SU-DHL-6 (cell line): ENCODE results near the gene NRXN2.

Experiments
- H2AFZ ChIP-seq: fragments of 200-600 bp; sonication (generic); 2 replicates; pipeline ENCODE4 v1.6.1; 2014; ENCODE audit warnings: low read depth, mild to moderate bottlenecking, moderate library complexity, mixed read lengths, antibody characterized with exemption, low read length; ENCODE audit not compliant: severe bottlenecking
- H3F3A ChIP-seq: fragments of 200-600 bp; shearing (Covaris generic); 2 replicates; pipeline ENCODE4 v1.6.0; 2016; ENCODE audit warnings: antibody characterized with exemption, mild to moderate bottlenecking; ENCODE audit not compliant: insufficient read depth
- H3K27ac ChIP-seq: fragments of 200-600 bp; sonication (generic); 2 replicates; pipeline ENCODE4 v1.5.1; 2016; ENCODE audit warnings: low read depth, mild to moderate bottlenecking, low read length, moderate library complexity, mixed read lengths
- H3K27me3 ChIP-seq: fragments of 200-600 bp; sonication (generic), shearing (Covaris generic); 2 replicates; pipeline ENCODE4 v1.6.0; 2014; ENCODE audit warnings: mild to moderate bottlenecking, low read length
- H3K36me3 ChIP-seq: fragments of 200-600 bp; sonication (generic); 2 replicates; pipeline ENCODE4 v1.6.1; 2014; ENCODE audit warnings: mild to moderate bottlenecking, low read length, mixed read lengths
- H3K4me2 ChIP-seq: fragments of 300-600, 200-600 bp; shearing (Covaris generic), sonication (generic); 2 replicates; pipeline ENCODE4 v1.6.0; 2014; ENCODE audit warnings: low read length, low read depth, mild to moderate bottlenecking; ENCODE audit not compliant: poor library complexity, severe bottlenecking
- H3K4me3 ChIP-seq: fragments of 200-600 bp; sonication (generic); 2 replicates; pipeline ENCODE4 v1.5.1; 2014; ENCODE audit warnings: antibody characterized with exemption, low read length, mild to moderate bottlenecking, mixed read lengths; ENCODE audit not compliant: insufficient read depth, poor library complexity, severe bottlenecking
- H3K79me2 ChIP-seq: fragments of 200-600 bp; sonication (generic); 2 replicates; pipeline ENCODE4 v1.6.1; 2014; ENCODE audit warnings: mild to moderate bottlenecking, low read length, moderate library complexity; ENCODE audit not compliant: insufficient read depth
- H3K9ac ChIP-seq: fragments of 200-600 bp; sonication (generic); 2 replicates; pipeline ENCODE4 v1.7.0; 2014; ENCODE audit warnings: mild to moderate bottlenecking, low read length
- H3K9me2 ChIP-seq: fragments of 200-600 bp; sonication (generic); replicated peaks from 2 replicates; pipeline ENCODE4 v1.6.1; 2014; ENCODE audit warnings: low read length; ENCODE audit not compliant: insufficient read depth
- H3K9me3 ChIP-seq: fragments of 200-600 bp; sonication (generic); 2 replicates; pipeline ENCODE4 v1.6.1; 2014; ENCODE audit warnings: low read length, mixed read lengths; ENCODE audit not compliant: insufficient read depth
- H4K20me1 ChIP-seq: fragments of 200-600 bp; sonication (generic); 2 replicates; pipeline ENCODE4 v1.6.1; 2014; ENCODE audit warnings: low read depth, mild to moderate bottlenecking, antibody characterized with exemption, low read length, moderate library complexity, mixed read lengths
- EZH2phosphoT487 ChIP-seq: fragments of 200-600 bp; sonication (generic), shearing (Covaris generic); conservative IDR thresholded peaks from 2 replicates; pipeline ENCODE4 v1.6.1; 2018; ENCODE audit warnings: mild to moderate bottlenecking, antibody characterized with exemption, low read length, moderate library complexity, mixed read lengths
- TF ChIP-seq, protein P1 (sequence below): fragments of 200-600 bp; sonication (generic); IDR thresholded peaks from one replicate; pipeline ENCODE4 v1.5.1; 2017; ENCODE audit warnings: antibody characterized with exemption, mild to moderate bottlenecking, low read length, moderate library complexity; ENCODE audit not compliant: insufficient read depth, poor library complexity, severe bottlenecking

Gene NRXN2

DNA sequence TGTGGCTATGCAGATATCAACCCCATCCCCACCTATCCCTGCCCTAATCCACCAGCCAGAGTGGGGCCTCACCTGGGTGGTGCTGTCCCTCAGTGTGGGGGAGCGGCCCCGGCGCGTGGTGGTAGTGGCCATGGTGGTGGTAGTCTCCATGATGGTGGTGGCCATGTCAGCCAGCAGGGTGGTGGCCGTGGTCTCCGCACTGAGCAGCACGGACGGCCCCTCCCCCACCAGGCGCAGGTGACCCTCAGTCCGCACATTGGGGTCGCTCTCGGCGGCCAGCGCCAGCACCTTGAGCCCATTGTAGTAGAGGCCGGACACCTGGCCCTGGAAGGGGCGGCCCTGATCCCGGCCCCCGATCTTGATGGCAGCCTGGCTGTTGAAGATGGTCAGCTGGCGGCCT, 100.3 kb downstream of the NRXN2 start:
- Histone ChIP-seq H3K9ac (no peak overlapping the region), H3K27ac (no peak overlapping the region), H2AFZ (no peak overlapping the region), H3F3A (no peaks in the 10 kb centered on the region), H4K20me1 (no peaks in the 10 kb centered on the region), H3K4me2 (no peak overlapping the region), H3K36me3 (no peaks in the 10 kb centered on the region), H3K9me3 (no peaks in the 10 kb centered on the region), H3K79me2 (no peaks in the 10 kb centered on the region), H3K9me2 (no peaks in the 10 kb centered on the region), H3K27me3 (no peaks in the 10 kb centered on the region; the same call in 1 of the 2 replicates), H3K4me3 (no peak overlapping the region)
- TF ChIP-seq, protein P1, sequence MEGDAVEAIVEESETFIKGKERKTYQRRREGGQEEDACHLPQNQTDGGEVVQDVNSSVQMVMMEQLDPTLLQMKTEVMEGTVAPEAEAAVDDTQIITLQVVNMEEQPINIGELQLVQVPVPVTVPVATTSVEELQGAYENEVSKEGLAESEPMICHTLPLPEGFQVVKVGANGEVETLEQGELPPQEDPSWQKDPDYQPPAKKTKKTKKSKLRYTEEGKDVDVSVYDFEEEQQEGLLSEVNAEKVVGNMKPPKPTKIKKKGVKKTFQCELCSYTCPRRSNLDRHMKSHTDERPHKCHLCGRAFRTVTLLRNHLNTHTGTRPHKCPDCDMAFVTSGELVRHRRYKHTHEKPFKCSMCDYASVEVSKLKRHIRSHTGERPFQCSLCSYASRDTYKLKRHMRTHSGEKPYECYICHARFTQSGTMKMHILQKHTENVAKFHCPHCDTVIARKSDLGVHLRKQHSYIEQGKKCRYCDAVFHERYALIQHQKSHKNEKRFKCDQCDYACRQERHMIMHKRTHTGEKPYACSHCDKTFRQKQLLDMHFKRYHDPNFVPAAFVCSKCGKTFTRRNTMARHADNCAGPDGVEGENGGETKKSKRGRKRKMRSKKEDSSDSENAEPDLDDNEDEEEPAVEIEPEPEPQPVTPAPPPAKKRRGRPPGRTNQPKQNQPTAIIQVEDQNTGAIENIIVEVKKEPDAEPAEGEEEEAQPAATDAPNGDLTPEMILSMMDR = no peak
- no peak for TF ChIP-seq EZH2phosphoT487

DNA sequence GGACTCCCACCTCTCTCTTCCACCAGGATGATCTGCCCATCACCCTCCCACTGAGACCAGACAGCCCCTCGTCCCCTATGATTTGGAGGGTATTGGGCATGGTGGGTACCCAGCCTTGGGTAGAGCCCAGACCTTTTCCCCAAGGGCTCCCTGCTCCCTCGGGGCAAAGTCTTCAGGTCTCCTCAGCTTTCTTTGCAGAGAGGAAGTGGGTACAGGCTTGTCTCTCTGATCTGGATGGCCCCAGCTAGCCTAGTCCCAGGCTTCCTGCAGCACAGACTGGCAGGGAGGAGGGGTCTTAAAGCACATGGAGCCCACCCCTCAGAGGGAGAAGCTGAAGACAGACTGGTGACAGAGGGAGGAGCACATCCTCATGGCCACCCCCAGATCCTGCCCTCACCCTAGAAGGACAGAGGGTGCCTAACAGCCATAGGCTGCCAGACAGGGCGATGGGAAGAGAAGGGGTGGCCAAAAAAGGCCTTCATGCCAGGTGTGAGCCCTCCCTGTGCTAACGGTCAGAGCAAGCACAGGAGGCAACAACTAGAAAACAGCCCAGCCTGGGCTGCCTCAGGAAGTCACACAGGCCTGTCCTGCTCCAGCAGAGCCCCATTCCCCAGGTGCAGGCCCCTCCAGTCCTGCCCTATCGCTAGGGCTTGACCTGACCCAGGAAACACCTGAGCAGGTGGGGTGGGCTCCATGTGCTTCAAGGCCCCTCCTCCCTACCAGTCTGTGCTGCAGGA, 101.5 kb downstream of the NRXN2 start:
- H2AFZ ChIP-seq = no peak overlapping the region
- H3K9me3 ChIP-seq = no peaks in the 10 kb centered on the region
- no peak overlapping the region for H3K4me2 ChIP-seq
- TF ChIP-seq EZH2phosphoT487 = no peak
- TF ChIP-seq, protein P1 = no peak
- H3K9me2 ChIP-seq = no peaks in the 10 kb centered on the region
- H3K27me3 ChIP-seq = no peaks in the 10 kb centered on the region; the same call in 1 of the 2 replicates
- no peaks in the 10 kb centered on the region for H3K79me2 ChIP-seq
- H3F3A ChIP-seq = no peaks in the 10 kb centered on the region
- H3K9ac ChIP-seq = no peak overlapping the region
- H3K4me3 ChIP-seq = no peak overlapping the region
- no peaks in the 10 kb centered on the region for H4K20me1 ChIP-seq
- no peaks in the 10 kb centered on the region for H3K36me3 ChIP-seq
- H3K27ac ChIP-seq = no peak overlapping the region

DNA sequence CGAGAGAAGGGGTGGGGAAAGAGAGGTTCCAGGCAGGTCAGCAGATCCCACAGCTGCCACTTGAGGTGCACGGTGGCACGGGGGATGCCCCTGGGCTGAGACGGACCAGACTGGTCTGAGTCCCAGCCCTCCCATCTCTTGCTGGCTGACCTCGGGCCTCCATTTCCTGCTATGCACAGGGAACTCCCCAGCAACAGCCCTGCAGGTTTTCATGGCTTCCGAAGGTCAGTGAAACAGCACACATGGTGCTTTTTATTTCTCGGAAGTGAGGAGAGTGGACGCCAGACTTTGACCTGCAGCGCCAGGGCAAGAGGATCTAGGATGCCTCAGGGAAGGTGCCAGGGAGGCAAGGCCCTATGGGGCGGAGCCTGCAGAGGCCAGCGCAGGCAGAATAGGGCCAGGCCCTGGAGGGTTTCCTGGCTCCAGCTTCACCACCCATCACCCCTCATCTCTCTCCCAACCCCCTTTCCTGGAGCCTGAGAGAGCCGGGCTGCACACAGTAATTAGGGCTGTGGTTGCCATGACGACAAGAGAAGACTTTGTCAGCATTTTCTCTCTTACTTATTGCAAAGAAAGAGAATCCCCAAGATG, 102.5 kb downstream of the NRXN2 start:
- H3K27ac ChIP-seq = no peak overlapping the region

More for the DNA sequence above, 102.5 kb downstream of the NRXN2 start:
- Histone ChIP-seq H3K36me3 (no peaks in the 10 kb centered on the region), H3F3A (no peaks in the 10 kb centered on the region), H4K20me1 (no peaks in the 10 kb centered on the region), H3K9me2 (no peaks in the 10 kb centered on the region), H3K9me3 (no peaks in the 10 kb centered on the region), H3K79me2 (no peaks in the 10 kb centered on the region), H3K9ac (no peak overlapping the region), H3K4me3 (no peak overlapping the region), H2AFZ (no peak overlapping the region), H3K4me2 (no peak overlapping the region), H3K27me3 (no peaks in the 10 kb centered on the region)
- TF ChIP-seq, protein P1 = no peak
- TF ChIP-seq EZH2phosphoT487 = no peak
